GM18861 (cell line): Measurements from ENCODE around the gene MID1.
A peak's percentile ranks its signal among the peaks of the same experiment; 100 is the strongest.

Experiments used
- ATAC-seq: cut with Tn5 transposase; IDR thresholded peaks from one replicate; pipeline ENCODE4 v1.9.1; 2021; ENCODE audit not compliant: unreplicated experiment

MID1 gene

DNA sequence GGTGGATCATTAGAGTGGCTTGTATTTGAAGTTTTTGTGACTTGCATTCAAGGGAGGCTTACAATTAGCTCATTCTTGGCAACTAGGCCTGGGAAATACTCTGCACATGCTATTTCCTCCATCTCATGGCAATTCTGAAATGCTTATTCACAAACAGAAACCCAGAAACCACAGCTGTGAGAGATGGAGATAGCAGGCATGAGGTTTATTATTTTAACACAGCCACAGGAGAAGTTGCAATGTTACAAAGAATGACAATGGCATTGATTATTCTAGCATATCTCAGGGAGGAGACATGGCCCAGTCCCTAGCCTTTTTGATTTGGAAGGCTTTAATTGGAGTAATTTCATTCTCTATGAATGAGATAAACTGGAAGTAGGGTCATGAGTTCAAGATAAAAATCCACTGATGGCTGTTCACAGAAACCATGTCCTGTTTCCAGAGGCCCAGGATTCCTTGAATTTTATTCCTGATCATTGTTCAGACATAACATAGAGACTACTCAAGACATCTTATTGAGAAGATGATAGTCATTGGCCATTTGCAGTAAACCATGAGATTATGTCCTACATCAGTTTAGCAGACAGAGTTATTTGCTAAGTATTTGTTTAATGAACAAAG, 123.9 kb downstream of the MID1 start:
- ATAC-seq = no peak

- ATAC-seq = no peak
These were observed 124.7 kb downstream of the MID1 start for GRCh38 chrX:10495677-10496076.

DNA sequence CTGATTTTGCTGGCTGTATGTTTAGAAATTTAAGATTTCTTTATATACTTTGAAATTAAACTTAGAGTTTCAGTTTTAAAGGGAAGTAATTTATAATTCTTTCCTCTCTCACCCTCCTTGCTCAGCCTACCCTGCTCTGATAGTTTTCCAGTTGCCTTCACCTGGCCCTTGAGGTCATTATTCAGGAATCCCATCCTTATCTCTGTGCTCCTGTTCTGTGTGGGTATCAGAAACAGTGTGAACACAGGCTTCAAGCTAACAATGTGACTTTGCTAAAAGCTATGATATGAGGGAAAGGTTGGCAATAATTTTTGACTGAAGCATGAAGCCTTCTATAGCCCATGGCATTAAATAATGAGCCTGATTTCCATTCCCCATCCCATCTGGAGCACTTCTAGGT, 128.1 kb downstream of the MID1 start:
- ATAC-seq = no peak

DNA sequence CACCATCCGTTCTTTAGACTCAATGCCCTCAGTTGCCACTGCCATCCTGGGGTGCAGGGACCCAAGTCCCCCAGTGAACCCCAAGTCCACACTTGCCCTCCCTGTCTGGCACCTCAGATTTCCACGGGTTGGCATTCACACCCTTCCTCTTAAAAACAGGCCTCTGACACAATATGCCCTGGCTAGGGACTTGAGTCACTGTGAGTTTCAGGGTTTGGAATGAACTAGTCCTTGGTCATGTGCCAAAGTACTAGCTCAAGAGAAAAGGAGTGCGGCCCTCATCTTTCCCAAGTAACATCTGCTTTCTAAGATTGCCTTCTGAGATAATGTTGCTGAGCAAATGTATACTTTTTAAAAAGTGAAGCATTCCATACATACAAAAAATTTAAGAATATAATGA, 134.0 kb downstream of the MID1 start:
- no peak for ATAC-seq

GRCh38 chrX:10485326-10485725, 135.1 kb downstream of the MID1 start:
- ATAC-seq = no peak

- ATAC-seq = no peak
These were observed 135.6 kb downstream of the MID1 start for GRCh38 chrX:10484683-10485247.

DNA sequence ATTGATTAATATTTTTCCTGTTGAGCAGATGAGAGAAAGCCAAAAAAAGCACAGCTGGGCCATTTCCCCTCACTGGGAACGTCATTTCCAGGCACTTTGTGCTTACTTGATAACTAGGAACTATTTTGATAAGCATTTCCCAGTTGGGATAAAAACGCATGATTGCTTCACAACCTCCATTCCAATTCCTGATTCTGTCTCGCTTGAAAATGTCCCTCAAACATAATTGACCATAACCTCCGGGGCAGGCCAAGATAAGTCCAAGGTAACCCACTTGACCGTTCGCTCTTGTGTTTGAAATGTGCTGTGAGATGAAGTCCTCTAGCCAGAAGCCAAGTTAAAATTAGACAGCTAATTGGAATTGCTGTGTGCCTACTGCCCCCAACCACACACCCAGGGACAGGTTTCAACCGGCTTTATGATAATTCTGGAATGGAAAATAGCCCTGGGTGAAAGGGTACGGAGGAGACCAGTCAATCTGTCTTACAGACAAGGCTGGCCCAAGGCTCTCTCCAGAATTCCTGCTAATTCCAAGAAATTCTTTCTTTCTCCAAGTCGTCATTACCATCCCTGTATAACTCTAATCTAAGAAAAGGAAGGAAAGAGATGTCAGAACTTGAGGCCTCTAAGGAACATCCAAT, 137.1 kb downstream of the MID1 start:
- no peak for ATAC-seq

- no peak for ATAC-seq
These were observed 137.7 kb downstream of the MID1 start for GRCh38 chrX:10482708-10483107.

DNA sequence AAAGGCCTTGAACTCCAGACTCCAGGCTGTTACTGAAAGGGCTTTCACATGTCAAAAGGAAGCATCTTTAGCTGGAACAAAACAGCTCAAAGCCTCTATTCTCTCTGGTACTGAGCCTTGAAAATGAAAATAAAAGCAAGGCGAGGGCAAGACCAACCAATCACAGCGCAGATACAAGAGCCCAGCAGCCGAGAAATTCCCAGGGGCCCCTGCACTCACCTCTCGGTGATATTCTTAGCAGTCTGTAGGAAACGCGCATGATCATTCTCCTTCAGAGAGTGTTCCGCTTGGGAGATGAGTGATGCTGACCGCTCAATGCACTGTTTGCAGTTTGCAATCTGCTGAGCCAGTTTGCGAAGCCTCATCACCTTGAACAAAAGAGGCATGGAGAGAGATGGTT, 138.1 kb downstream of the MID1 start:
- ATAC-seq = peak; percentile 67

DNA sequence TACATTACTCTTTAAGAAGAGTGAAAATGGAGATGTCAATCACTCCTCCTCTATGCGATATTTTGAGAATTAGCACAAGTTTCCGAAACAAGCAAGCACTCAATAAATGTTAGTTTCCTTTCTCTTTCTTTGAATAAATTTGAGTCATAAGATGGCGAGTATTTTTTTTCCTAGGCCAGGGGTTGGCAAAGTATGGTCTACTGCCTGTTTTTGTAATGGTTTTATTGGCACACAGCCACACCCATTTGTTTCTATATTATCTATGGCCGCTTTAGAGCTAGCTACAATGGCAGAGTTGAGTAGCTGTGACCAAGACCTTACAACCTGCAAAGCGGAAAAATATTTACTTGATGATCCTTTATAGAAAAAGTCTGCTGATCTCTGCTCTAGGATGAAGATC, 139.5 kb downstream of the MID1 start:
- no peak for ATAC-seq

- no peak for ATAC-seq
These were observed 140.9 kb downstream of the MID1 start for GRCh38 chrX:10479508-10479907.

GRCh38 chrX:10477525-10477924, 142.9 kb downstream of the MID1 start:
- no peak for ATAC-seq

DNA sequence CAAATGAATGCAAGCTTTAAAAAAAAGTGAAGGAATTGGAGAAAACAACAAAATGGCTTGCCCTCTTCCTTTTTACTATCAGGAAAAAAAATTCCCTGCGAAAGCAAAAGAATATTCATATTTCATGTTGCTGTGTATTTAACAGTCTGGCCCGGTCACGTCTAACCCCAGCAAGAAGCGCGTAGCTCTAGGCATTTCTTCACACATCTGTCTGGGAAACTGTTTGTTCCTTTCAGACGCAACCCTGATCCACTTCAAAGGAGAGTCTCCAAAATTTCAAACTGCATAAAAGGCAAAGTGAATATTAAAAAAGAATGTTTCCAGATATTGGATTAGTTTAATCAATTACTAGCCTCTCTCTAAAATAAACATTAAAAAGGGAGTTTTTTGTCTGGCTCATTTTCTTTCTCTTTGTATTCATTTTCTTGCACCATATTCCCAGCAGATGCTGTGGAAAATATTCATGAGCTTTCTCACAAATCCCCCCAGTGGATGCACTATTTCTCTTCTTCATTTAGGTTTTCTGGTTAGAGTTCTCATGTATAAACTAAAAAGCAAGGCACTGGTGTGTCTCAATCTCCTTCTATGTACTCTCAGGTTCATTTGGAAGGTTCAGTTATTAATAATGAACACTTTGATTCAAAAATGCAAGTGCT, 145.3 kb downstream of the MID1 start:
- ATAC-seq = no peak

GRCh38 chrX:10474510-10474909, 145.9 kb downstream of the MID1 start:
- no peak for ATAC-seq

- no peak for ATAC-seq
These were observed 149.0 kb downstream of the MID1 start for GRCh38 chrX:10471418-10471817.

DNA sequence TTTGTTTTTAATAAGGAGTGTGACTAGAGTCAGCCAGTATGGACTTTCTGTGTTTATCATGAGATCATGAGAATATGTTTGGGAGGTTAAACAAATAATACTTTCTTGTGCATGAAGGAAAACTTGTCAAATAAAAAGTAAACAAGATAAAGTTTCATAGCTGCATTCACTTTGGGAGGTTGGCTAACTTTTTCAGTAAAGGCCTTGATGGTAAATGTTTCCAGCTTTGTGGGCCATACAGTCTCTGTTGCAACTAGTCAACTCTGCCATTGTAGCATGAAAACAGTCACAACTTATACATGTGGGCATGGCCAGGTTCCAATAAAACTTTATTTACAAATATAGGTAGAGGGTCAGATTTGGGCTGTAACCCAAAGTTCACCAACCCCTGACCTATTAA, 150.4 kb downstream of the MID1 start:
- ATAC-seq = no peak

- no peak for ATAC-seq
These were observed 152.6 kb downstream of the MID1 start for GRCh38 chrX:10467793-10468192.

DNA sequence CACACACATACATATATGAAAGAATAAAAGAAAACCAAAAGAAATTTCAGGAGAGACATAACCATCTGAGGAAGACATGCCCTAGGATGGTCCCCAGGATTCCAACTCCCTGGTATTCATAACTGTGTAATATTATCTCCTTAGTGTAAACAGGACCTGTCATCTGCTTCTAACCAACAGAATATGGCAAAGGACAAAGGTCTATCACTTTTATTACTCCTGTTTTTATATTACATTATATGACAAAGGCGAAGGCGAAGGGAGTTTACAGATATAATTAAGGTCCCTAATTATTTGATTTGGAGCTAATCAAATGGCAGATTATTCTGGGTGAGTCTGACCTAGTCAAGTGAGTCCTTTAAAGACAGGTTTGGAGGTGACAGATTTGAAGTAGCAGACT, 155.1 kb downstream of the MID1 start:
- no peak for ATAC-seq

- no peak for ATAC-seq
These were observed 163.3 kb downstream of the MID1 start for GRCh38 chrX:10457092-10457491.

DNA sequence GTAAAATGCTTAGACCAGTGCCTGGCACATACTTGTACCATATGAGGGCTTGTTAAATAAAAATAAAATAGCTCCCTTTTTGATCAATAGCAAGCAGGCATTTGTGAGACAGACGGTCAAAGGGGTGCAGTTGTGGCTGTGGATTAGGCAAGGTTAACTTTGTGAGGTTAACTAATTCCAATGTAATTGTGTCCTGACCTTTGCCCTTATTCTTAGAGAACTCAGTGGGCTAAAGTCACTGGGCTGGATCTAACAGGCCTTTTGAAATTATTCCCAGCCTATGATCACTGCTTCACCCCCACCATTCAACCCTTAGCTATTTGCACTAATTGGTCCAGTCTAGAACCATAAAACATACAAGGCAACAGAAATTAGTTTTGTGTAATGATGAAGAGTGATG, 166.4 kb downstream of the MID1 start:
- no peak for ATAC-seq

GRCh38 chrX:10450959-10451355, 169.4 kb downstream of the MID1 start:
- no peak for ATAC-seq

- ATAC-seq = no peak
These were observed 170.0 kb downstream of the MID1 start for GRCh38 chrX:10450229-10450958.
